Central memory CD4-positive, alpha-beta T cell (primary cell): ENCODE results near the gene BRSK2.
A peak's percentile ranks its signal among the peaks of the same experiment; 100 is the strongest.

Source experiments
- DNase-seq: peaks from one replicate; pipeline ENCODE4 v3.0.0; 2022

Gene BRSK2

DNA sequence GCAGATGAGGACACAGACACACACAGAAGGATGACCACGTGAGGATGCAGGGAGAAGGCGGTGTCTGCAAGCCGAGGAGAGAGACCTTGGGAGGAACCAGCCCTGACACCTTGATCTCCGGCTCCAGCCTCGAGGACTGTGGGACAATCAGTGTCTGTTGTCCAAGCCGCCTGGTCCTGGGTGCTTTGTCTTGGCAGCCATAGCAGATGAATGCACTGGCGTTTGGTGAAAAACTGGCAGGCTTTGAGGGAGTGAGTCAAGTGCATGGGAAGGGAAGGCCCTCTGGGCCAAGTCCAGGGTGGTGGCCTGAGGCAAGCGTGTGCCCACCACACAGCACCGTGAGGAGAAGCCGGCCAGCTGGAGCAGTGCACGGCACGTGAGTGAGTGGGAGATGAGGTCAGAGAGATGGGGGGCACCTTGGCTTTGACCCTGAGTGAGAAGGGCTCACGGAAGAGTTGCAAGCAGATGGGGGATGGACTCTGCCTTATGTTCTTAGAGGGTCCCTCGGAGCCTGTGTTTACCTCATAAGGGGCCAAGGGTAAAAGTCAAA lies 12.4 kb upstream of the BRSK2 start:
- DNase-seq: no peak

DNA sequence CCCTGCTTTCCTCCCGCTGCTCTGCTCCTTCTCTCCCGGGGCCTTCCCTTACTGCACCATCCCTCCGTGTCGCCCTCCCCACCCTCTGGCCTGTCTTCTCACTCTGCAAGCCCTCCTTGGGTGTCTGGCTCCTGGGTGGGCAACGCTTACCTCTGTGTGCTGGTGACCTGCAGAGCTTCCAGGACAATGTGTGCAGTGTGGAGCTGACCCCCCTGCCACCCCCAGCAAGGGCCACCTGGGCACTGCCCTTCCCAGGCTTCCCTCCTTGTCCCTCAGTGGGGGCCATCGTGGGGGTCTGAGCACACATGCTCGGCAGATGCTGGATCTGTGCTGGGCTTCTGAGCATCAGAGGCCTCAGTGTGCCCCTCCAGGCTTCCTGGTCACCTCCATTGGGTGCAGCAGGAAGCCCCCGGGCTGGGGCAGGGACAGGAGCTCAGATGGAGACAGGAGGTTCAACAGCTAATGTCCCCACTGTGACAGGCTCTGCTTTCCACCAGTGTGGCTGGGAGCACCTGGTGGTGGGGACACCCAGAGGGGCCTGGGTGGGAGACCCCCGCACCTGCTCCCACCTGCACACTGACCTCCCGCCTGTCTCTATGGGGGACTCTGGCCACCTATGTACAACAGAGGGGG lies 7.8 kb upstream of the BRSK2 start:
- no peak for DNase-seq

DNA sequence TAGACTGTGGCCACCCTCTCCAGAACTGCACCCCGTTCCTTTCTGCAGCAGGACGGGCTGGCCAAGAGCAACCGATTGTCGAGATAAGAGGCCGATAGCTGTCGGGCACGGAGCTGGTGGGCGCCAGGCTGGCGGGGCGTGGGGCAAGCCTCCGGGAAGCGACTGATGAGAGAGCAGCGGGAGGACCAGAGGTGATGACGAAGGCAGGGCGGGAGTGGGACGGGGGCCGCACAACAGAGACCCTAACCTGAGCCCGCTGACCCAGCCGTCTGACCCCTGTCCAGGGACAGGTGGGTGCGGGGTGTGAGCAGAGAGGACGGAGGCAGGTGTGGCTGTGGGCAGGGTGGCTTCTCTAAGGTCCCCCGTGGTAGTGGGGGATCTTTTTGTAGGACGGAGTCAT lies 7.3 kb upstream of the BRSK2 start:
- DNase-seq: no peak

- DNase-seq: peak; percentile 75
These were observed 6.7 kb upstream of the BRSK2 start for GRCh38 chr11:1382831-1383607.

- DNase-seq: no peak
These were observed 5.3 kb upstream of the BRSK2 start for GRCh38 chr11:1384199-1384970.

DNA sequence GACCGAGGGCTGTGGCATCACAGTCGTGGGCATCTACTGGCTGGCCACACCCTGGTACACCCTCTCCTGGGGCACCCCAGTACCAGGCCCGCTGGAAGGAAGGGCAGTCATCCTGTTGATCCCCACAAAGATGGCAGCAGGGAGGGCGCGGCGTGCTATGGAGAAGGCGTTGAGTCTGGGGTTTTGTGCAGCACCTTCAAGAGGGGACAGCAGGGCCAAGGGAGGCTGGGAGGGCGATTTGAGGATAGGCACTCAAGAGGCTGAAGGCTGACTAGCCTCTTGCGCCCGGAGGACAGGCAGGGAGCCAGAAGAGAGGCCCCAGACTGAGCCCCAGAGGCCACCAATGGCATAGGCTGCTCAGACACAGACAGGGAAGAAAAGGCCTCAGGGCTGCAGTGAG lies 2.2 kb upstream of the BRSK2 start:
- no peak for DNase-seq

DNA sequence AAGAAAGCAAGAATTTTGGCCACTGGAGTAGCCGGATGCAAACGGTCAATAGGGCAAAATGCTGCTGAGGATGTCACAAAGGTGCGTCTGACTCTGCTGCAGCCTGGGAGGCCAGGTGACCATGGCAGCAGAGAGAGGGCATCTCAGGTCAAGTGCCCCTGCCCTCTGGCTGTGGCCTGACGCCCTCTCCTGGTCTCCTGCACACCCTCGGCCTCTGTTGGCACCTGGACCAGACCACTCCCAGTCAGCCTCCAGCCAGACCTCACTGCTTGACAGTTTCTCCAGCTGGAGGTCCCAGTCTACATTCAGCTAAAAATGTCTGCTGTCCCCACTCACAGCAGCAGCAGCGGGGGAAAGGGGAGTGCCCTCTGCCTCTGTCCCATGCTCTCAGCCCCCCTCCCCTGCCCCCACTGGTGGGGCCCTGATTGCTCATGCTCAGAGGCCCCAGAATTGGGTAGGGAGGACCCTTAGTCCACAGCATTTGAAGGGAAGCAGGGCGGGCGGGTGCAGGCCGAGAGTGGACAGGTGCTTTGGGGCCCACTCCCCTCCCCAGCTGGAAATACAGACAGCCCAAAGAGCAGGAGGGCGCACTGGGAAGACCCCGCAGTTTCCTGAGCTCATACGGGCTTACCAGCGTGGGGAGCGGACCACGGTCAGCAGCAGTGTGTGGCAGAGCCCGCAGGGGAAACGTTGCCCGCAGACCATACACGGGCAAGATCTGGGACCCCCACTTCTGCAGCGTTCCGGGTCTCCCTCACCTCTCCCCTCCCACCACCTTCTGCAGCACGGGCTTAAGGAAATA lies 1.6 kb upstream of the BRSK2 start:
- no peak for DNase-seq

DNA sequence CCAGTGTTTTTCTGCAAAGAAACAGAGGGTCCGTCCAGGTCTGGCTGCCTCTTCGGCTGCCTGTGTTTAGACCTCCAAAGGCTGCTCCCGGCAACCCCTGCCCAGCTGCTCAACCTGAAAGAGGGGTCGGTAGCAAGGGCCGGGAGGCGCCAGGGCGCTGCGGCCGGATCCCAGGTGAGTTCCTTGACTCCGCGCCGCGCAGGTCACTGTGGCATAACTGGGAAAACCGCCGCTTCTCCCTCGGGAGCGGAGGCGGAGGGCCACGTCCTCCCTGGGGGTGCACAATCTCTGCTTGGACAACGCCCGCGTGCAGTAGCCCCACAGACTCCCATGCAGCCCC lies 1.0 kb upstream of the BRSK2 start:
- DNase-seq: no peak

DNA sequence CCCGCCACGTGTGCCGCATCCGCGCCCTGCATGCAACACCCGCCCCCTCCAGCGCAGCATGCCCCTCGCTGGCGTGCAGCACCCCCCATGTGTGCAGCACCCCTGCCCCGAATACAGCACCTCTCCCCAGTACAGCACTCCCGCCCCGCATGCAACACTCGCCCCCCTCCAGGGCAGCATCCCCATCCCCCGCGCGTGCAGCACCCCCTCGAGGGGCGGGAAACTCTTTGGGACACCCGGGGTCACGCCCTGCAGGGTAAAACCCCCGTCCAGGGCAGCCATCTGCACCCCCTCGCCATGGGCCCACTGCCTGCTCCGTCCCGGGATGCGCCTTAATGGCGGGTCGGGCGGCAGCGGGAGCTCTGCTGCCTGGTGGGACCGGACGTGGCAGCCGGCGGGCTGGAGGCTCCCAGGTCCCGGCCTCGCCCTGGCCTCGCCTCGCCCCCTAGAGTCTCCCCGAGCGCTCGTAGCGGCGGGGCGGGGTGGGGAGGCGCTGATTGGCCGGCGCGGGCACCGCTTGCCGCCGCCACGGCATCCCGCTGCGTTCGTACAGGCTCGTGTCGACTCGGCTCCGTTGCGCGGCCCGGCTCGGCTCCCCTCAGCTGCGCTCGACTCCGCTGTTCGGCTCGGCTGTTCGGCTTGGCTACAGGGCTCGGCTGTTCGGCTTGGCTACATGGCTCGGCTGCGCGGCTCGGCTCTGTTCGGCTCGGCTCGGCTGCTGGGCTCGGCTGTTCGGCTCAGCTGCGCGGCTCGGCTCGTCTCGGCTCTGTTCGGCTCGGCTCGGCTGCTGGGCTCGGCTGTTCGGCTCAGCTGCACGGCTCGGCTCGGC lies 417 bp upstream of the BRSK2 start:
- peak; percentile 97 for DNase-seq

DNA sequence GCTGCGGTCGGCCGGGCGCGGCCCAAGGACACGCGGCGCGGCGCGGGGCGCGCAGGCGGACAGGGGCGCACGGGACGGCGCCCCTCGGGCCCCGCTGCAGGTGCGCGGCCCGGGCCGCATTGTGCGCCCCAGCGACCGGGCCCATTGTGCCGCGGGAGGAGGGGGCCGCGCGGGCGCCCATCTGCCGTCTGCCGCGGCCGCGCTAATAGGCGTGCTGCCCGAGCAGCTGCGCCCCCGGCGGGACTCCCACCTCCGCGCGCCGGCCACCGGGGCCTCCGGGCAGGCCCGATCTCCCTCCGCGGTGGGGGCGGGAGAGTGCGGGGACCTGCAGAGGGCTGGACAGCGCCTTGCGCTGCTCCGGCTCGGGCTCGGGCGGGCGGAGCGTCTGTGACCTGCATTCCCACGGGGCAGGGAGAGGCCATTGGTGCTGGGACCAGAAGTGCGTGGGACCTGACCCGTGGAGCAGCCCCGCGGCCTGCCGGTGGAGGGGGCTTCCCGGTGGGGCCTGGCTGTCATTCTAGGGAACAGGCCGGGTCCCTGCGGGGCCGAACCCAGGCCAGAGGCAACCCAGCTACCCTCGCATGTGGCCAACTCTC lies 933 bp downstream of the BRSK2 start:
- DNase-seq: no peak

GRCh38 chr11:1391165-1392075 lies 1.7 kb downstream of the BRSK2 start:
- DNase-seq: no peak

DNA sequence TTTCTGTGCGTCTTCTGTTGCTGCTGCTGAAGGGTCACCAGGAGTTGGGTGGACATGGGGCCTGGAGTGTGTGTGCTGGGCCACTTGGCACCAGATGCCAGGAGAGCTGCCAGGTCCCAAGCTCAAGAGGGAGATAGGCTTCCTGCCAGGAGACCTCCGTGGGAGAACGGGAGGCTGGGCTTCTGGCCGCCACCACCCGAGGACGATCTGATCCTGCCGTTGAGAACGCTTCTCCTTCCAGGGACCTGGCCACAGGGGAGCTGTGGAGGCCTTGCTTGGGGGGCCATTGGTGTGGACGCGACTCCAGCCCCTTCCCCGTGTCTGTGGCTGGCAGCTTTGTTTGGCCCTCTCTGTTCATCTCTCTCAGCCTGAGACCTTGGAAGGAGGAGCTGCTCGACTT lies 2.4 kb downstream of the BRSK2 start:
- no peak for DNase-seq

DNA sequence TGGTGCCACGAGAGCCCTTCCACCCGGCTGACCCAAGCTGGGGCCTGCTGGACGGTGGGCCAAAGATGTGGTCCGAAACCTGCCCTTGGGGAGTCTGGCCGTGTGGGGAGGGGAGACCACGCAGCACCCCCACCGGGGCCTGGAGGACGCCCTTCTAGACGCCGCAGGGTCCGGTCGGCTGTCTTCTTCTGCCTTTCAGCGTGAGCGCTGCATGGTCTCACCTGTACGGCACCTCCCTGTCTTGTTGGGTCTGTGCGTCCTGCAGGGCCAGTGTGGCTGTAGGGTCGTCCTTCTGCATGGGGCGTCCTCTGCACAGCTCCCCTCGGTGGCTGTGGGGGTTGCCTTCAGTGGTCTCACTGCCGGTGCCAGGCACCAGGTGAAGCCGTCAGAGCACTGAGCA lies 2.8 kb downstream of the BRSK2 start:
- DNase-seq: no peak

DNA sequence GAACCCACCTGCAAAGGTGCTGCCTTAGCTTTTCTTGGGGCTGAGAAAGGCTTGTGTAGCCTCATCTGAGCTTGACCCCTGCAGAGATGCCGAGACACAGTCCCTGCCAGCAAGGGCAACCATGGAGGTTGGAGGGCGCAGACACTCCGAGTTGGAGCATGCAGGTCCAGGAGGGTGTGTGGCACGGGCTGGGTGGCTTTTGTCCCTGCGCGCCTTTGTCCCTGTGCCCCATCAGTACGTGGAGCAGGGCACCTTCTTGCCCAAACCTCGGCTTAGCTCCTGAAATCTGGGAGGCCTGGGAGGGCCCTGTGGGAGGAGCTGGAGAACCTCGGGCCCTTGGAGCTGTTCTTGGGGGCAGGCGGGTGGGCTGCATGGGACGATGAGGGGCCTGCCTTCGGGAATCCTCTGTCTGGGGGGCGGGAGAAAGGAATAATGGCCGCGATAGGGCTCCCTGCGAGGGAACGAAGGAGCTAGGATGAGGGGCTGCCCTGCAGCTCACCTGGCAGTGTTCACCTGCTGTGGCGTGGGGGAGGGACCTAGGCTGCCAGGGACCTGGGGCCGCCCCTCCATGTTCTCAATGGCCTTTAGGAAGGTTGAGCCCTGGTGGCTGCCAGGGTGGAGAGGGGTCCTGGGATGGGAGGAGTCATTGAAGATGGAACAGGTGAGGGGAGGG lies 3.4 kb downstream of the BRSK2 start:
- DNase-seq: no peak

DNA sequence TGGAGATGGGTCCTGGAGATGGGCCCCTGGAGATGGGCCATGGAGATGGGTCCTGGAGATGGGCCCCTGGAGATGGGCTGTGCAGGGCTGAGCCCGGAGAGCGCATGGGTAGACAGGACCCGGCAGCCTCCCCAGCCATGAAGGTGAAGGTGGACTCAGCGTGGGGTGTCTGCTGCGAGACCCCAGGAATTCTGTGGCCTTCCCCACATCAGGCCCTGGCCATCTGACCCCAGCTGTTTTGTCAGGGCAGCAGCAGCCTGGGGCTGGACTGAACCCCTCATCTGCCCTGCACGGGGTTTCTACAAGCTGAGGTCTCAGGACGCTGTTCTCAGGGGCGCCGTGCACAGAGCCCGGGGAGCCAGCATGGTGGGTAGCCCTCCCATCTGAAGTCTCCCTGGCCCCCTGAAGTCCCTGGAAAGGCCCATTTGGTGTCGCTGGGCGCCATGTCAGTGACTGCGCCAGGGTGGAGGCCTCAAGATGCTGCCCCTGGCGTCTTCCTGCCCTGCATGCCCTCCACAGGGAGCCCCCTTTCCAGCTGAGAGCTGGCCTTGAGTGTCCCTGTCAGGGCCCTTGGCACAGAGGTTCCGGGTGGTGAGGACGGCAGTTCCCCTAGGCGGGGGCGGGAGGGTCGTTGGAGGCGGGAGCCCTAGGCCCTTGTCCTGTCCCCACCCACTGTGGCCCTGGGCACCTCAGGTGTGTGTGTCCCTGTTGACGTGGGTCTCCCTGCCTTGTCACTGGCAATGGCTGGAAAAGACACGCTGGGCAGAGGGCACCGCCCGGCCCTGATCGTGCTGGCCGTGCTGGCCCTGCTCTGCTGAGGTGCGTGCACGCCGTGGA lies 5.4 kb downstream of the BRSK2 start:
- DNase-seq: no peak

DNA sequence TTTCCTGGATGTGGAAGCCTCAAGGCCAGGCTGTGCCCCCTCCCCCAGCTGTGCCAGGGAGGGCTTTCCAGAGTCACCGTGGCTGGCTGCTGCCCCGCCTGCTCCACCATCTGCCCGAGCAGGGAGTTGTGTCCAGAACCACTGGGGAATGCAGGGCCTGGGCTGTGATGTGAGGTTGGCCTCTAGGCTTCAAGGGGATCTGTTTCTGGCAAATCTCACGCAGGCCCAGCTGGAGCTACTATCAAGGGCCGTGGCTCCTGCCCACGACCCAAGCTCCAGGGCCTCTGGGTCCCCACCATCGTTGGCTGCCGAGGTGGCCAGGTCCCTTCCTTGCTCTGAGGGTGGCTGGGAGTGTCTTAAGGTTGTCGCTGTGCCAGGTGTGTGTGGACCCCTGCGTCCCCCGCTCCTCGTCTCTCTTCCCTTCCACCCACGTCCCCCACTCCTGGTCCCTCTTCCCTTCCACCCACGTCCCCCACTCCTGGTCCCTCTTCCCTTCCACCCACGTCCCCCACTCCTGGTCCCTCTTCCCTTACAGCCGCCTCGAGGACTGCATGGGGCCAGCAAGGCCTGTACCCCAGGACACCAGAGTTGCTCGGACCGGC lies 6.1 kb downstream of the BRSK2 start:
- DNase-seq: no peak

- no peak for DNase-seq
These were observed 6.7 kb downstream of the BRSK2 start for GRCh38 chr11:1396375-1396841.

GRCh38 chr11:1397146-1397861 lies 7.6 kb downstream of the BRSK2 start:
- no peak for DNase-seq
